ENCODE results near the gene UGT1A3. TPM values are rescaled to one million over a fixed set of nuclear protein-coding genes. Genes with fewer than 3 reads are reported as not detected.
"Not testable (repeated sequence)": the region's sequence is repeated elsewhere in the genome, so short reads cannot be mapped to it uniquely, and the experiment has no call there.

The UGT1A3 gene
- total RNA-seq, 2 donors from 2014 or later: not detected

- not testable (repeated sequence) for H3K36me3 Mint-ChIP-seq; ATAC-seq; H3K27ac Mint-ChIP-seq; DNase-seq (ENCODE audit: low spot score in 2 of 2); H3K9me3 Mint-ChIP-seq
Observed at GRCh38 chr2:233700842-233701241, 28.0 kb upstream of the UGT1A3 start.

DNA sequence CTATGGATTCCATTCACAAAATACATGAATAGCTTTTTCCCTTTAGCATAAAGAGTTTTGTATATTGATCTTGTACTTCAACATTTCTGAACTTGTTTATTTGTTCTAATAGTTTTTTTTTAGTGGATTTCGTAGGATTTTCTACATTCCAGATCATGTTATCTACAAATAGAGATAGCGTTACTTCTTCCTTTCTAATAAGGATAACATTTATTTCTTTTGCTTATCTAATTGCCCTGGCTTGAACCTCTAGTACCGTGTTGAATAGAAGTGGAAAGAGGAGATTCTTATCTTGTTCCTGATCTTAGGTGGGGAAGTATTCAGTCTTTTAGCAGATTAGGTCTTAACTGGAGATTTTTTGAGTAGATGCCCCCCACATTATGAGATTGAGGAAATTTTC, 26.6 kb upstream of the UGT1A3 start:
- ATAC-seq: no peak

GRCh38 chr2:233705911-233706506, 22.8 kb upstream of the UGT1A3 start:
- DNase-seq (ENCODE audit: low spot score in 2 of 2) (no peak), ATAC-seq (no peak)
- H3K27ac Mint-ChIP-seq: no peak overlapping the region
- H3K36me3 Mint-ChIP-seq: peaks cover 0 to 6% of the 10 kb centered on the region in 2 donors
- peaks cover 3 to 5% of the 10 kb centered on the region in 2 donors for H3K9me3 Mint-ChIP-seq

More for the DNA sequence above, 26.6 kb upstream of the UGT1A3 start:
- DNase-seq (ENCODE audit: low spot score in 2 of 2): no peak
- Mint-ChIP-seq H3K36me3 (peaks cover 0 to 6% of the 10 kb centered on the region in 2 donors), H3K9me3 (peaks cover 3 to 5% of the 10 kb centered on the region in 2 donors), H3K27ac (no peak overlapping the region)

- Mint-ChIP-seq H3K9me3 (peaks cover 3 to 5% of the 10 kb centered on the region in 2 donors), H3K36me3 (peaks cover 0 to 6% of the 10 kb centered on the region in 2 donors), H3K27ac (no peak overlapping the region)
- no peak for DNase-seq (ENCODE audit: low spot score in 2 of 2)
- no peak for ATAC-seq
Observed at GRCh38 chr2:233706720-233707119, 22.1 kb upstream of the UGT1A3 start.

GRCh38 chr2:233707940-233708644, 20.8 kb upstream of the UGT1A3 start:
- no peak for DNase-seq (ENCODE audit: low spot score in 2 of 2)
- H3K36me3 Mint-ChIP-seq: peaks cover 0 to 6% of the 10 kb centered on the region in 2 donors
- no peak for ATAC-seq
- H3K9me3 Mint-ChIP-seq: peaks cover 3 to 5% of the 10 kb centered on the region in 2 donors
- no peak overlapping the region for H3K27ac Mint-ChIP-seq

DNA sequence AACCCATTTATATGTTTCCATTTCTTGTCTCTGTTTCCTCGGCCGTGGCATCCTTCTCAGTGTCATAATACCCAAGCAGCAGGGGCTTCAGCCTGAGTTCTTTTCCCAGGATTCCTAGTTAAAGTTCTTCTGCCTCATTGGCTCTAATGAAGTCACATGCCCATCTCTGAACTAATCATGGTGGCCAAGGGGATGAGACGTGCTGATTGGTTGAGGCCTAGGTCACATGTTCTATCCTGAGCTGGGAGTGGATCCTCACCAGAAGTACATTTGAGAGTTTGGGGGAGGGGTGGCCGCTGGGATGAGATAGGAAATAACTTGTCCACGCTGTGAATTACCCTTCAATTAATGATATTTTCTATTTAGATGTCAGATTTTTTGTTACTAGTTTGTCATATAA, 19.9 kb upstream of the UGT1A3 start:
- ATAC-seq (no peak), DNase-seq (ENCODE audit: low spot score in 2 of 2) (no peak)
- Mint-ChIP-seq H3K36me3 (peaks cover 0 to 4% of the 10 kb centered on the region in 2 donors), H3K27ac (no peak overlapping the region), H3K9me3 (peaks cover 3 to 4% of the 10 kb centered on the region in 2 donors)

DNA sequence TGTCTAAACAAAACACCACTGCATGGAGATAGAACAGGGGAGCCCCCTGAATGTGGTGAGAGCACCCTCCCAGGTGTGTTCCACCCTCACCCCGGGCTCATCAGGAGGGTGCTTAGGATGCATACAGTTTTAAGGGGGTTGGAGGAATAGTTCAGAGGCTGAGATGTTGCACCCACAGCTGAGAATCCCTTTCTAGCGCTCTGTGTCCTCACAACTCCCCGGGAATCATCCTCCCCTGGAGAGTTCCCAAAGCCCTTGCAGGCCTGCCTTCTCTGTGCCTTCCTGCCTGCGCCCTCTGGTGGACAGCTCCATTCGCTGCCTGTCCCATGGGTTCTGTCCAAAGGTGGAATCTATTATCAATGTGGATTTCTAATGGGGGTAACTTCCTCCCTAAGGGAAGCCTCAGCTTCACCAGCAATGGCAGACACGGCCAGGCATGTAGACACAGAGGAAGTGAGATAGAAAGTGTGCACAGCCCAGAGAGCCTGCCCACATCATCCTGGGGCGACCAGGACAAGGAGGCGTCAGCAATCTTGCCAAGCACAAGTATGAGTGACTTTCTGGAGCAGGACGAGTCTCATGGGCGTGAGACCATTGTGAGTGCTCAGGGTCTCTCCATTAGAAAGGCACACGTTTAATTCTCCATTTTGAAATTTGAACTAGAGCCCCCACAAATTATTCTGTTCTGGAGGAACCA, 17.4 kb upstream of the UGT1A3 start:
- H3K9me3 Mint-ChIP-seq: no peaks in the 10 kb centered on the region
- DNase-seq (ENCODE audit: low spot score in 2 of 2): peak in 1 of 2 donors; percentile 76
- ATAC-seq: peak; percentile 71 to 73
- H3K27ac Mint-ChIP-seq: no peak overlapping the region
- H3K36me3 Mint-ChIP-seq: no peaks in the 10 kb centered on the region

DNA sequence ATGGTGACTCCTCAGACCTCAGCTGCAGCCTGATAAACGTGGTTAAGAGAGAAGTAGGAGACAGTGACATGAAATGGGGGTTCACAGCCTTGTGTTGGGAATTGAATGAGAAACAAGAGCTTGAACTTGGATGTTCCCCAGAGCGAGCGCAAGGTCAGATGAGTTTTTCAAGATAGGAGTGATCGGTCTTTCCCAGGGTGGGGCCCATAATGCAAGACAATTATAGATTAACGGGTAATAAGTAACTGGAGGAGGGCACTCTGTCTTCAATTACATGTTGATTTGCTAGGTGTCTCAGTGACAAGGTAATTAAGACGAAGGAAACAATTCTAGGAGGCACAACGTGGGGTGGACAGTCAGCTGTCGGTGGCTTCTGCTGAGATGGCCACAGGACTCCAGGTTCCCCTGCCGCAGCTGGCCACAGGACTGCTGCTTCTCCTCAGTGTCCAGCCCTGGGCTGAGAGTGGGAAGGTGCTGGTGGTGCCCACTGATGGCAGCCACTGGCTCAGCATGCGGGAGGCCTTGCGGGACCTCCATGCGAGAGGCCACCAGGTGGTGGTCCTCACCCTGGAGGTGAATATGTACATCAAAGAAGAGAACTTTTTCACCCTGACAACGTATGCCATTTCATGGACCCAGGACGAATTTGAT, 16.1 kb upstream of the UGT1A3 start, which contains the start of gene UGT1A5:
UGT1A5 (plus strand) TSS at position 297 of the 651 bp plus-strand sequence; CDS start at position 382, 85 bp downstream.
- DNase-seq (ENCODE audit: low spot score in 2 of 2) (no peak), ATAC-seq (no peak)
- Mint-ChIP-seq H3K9me3 (no peaks in the 10 kb centered on the region), H3K36me3 (no peaks in the 10 kb centered on the region), H3K27ac (no peak within 1 kb of the TSS)

DNA sequence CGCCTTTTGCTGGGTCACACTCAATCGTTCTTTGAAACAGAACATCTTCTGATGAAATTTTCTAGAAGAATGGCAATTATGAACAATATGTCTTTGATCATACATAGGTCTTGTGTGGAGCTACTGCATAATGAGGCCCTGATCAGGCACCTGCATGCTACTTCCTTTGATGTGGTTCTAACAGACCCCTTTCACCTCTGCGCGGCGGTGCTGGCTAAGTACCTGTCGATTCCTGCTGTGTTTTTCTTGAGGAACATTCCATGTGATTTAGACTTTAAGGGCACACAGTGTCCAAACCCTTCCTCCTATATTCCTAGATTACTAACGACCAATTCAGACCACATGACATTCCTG, 15.6 kb upstream of the UGT1A3 start:
- Mint-ChIP-seq H3K27ac (no peak overlapping the region), H3K9me3 (no peaks in the 10 kb centered on the region), H3K36me3 (no peaks in the 10 kb centered on the region)
- DNase-seq (ENCODE audit: low spot score in 2 of 2) (no peak), ATAC-seq (no peak)

GRCh38 chr2:233714121-233714520, 14.7 kb upstream of the UGT1A3 start:
- H3K27ac Mint-ChIP-seq: peak overlapping the region in 1 of 2 donors; percentile 58
- DNase-seq (ENCODE audit: low spot score in 2 of 2) (no peak), ATAC-seq (no peak)

DNA sequence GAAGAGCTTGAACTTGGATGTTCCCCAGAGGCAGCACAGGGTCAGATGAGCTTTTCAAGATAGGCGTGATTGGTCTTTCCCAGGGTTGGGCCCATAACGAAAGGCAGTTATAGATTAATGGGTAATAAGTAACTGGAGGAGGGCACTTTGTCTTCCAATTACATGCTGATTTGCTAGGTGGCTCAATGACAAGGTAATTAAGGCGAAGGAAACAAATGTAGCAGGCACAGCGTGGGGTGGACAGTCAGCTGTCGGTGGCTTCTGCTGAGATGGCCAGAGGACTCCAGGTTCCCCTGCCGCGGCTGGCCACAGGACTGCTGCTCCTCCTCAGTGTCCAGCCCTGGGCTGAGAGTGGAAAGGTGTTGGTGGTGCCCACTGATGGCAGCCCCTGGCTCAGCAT, 10.3 kb upstream of the UGT1A3 start, which contains the start of gene UGT1A4:
UGT1A4 (plus strand) TSS at position 185 of the 400 bp plus-strand sequence; CDS start at position 270, 85 bp downstream.
- DNase-seq (ENCODE audit: low spot score in 2 of 2) (no peak), ATAC-seq (no peak)
- H3K27ac Mint-ChIP-seq: no peak within 1 kb of the TSS
- no peaks in the 10 kb centered on the region for H3K36me3 Mint-ChIP-seq
- no peaks in the 10 kb centered on the region for H3K9me3 Mint-ChIP-seq

More at GRCh38 chr2:233714121-233714520, 14.7 kb upstream of the UGT1A3 start:
- Mint-ChIP-seq H3K9me3 (no peaks in the 10 kb centered on the region), H3K36me3 (no peaks in the 10 kb centered on the region)

DNA sequence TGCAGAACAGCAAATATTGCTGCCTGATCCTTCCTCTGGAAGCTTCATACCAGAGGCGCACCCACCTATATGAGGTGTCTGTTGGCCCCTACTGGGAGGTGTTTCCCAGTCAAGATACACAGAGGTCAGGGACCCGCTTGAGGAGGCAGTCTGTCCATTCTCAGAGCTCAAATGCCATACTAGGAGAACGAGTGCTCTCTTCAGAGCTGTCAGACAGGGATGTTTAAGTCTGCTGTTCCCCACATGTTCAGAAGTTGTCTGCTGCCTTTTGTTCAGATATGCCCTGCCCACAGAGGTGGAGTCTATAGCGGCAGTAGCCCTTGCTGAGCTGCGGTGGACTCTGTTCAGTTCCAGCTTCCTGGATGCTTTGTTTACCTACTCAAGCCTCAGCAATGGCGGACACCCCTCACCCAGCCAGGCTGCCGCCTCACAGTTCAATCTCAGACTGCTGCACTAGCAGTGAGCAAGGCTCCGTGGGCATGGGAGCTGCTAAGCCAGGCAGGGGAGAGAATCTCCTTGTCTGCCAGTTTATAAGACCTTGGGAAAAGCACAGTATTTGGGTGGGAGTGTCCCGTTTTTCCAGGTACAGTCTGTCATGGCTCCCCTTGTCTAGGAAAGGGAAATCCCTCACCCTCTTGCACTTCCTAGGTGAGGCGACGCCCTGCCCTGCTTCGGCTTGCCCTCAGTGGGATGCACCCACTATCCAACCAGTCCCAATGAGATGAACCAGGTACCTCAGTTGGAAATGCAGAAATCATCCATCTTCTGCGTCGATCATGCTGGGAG, 8.2 kb downstream of the UGT1A3 start:
- H3K9me3 Mint-ChIP-seq; H3K27ac Mint-ChIP-seq; ATAC-seq; DNase-seq (ENCODE audit: low spot score in 2 of 2); H3K36me3 Mint-ChIP-seq: not testable (repeated sequence)

GRCh38 chr2:233740870-233741269, 12.0 kb downstream of the UGT1A3 start:
- H3K9me3 Mint-ChIP-seq: peaks cover 0 to 4% of the 10 kb centered on the region in 2 donors
- H3K27ac Mint-ChIP-seq: no peak overlapping the region
- ATAC-seq (no peak), DNase-seq (ENCODE audit: low spot score in 2 of 2) (no peak)
- H3K36me3 Mint-ChIP-seq: no peaks in the 10 kb centered on the region

DNA sequence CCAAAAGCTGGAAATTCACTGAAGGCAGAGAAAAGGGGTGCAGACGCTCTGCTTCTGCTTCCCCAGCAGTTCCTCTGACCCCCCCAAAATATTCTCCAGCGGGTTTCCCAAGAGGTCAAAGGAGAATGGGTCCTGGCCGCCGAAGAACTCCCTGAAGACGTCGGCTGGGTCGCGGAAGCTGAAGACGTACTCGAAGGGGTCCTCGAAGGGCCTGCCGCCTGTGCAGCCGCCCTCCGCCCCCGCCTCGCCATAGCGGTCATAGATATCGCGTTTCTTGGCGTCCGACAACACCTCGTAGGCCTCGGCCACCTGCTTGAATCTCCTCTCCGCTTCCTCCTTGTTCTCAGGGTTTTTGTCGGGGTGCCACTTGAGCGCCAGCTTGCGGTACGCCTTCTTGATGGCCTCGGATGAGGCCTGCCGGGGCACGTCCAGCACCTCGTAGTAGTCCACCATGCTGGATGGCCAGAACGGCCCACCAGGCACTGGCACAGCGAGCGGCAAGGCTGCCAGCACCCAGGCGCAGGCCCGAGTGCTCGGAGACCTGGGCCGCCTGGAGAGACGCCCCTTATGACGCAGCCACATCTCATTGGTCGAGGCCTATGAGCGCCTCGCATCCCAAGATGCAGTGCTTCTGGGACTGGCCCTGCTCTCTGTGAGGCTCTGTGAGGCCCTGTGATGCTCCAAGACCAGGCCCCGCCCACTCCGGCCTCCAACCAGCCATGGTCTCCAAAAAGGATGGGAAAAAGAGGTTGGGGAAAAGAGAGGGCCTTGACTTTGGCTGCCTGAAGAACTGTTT, 14.8 kb downstream of the UGT1A3 start:
- ATAC-seq (no peak), DNase-seq (ENCODE audit: low spot score in 2 of 2) (no peak)
- H3K9me3 Mint-ChIP-seq: no peaks in the 10 kb centered on the region
- H3K27ac Mint-ChIP-seq: no peak overlapping the region
- no peaks in the 10 kb centered on the region for H3K36me3 Mint-ChIP-seq

GRCh38 chr2:233745073-233745755, 16.4 kb downstream of the UGT1A3 start:
- H3K9me3 Mint-ChIP-seq: peaks cover 6% of the 10 kb centered on the region in 2 donors
- peaks cover 0 to 6% of the 10 kb centered on the region in 2 donors for H3K36me3 Mint-ChIP-seq
- no peak overlapping the region for H3K27ac Mint-ChIP-seq
- no peak for DNase-seq (ENCODE audit: low spot score in 2 of 2)
- no peak for ATAC-seq
